Femur (tissue), 1 donor: ENCODE measurements around the gene FBRS.
"Not testable (repeated sequence)": the region's sequence is repeated elsewhere in the genome, so short reads cannot be mapped to it uniquely, and the experiment has no call there.

Source experiments
- DNase-seq: peaks from one replicate; pipeline ENCODE4 v3.0.0-alpha.2; 2017

Gene FBRS

DNA sequence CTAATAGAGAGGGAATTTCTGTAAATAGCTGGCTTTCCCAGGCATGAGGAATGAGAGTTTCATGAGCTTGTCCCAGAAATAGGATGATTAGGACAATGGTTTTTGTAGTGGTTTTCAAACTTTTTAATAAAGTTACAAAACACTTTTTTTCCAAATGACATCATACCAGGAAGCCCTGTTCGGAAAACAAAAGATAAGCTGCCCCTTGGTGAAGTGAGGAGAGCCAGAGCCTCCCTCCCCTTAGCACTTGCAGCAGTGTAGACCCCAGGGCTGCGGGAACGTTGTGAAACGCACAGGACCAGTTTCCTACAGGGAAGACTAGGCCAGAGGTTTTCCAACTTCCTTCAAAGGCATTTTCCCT, 7.6 kb downstream of the FBRS start:
- no peak for DNase-seq

DNA sequence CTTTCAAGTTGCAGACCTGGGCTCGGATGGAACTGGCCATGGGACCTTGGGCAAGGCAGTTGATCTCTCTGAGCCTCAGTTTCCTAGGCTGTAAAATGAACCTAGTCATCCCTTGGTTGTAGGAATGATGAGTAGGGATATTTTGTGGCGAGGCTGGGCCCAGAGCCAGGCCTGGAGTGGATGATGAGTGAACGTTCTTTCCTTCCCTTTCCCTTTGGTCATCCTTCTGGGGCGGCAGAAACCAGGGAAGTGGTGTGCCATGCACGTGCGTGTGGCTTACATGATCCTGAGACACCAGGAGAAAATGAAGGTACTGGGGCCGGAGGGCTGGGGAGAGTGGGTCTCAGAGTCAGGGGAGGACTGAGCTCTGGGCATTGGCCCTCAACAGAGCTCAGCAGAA, 8.4 kb downstream of the FBRS start:
- DNase-seq = no peak

DNA sequence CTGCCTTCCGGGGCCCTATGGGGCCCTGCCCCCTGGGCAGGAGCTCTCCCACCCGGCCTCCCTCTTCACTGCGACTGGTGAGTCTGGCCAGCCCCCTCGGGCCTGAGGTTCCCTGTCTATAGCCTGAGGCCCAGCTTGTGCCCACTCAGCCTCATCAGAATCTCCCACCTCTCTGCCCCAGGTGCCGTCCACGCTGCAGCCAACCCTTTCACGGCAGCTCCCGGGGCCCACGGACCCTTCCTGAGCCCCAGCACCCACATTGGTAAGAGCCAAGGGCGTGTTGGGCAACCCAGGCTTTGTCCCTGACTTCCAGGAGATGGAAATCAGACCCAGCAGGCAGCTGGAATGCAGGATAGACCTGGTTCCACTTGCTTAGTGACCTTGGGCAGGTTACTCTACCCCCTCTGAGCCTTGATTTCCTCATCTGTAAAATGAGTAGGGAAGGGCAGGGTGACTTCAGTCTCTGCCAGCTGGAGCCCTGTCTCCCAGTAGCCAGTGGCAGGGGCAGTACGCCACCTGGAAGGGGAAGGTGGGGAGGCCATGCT, 9.2 kb downstream of the FBRS start:
- no peak for DNase-seq

DNA sequence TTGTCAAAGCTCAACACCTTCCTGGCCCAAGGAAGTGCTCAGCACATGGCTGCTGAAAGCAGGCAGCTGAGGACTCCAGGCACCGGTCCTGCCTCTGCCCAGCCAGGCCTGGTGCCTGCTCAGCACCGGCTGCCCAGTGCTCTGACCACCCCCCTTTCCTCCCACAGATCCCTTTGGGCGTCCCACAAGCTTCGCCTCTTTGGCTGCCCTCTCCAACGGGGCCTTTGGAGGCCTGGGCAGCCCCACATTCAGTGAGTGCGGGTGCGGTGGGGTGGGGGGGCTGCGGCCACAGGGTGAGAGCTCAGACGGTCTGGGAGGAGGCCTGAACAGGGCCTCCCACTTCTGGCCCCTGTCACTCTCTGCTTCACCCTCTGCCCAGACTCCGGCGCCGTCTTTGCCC, 10.2 kb downstream of the FBRS start:
- no peak for DNase-seq

- no peak for DNase-seq
Observed at GRCh38 chr16:30669026-30669902, 11.0 kb downstream of the FBRS start.

DNA sequence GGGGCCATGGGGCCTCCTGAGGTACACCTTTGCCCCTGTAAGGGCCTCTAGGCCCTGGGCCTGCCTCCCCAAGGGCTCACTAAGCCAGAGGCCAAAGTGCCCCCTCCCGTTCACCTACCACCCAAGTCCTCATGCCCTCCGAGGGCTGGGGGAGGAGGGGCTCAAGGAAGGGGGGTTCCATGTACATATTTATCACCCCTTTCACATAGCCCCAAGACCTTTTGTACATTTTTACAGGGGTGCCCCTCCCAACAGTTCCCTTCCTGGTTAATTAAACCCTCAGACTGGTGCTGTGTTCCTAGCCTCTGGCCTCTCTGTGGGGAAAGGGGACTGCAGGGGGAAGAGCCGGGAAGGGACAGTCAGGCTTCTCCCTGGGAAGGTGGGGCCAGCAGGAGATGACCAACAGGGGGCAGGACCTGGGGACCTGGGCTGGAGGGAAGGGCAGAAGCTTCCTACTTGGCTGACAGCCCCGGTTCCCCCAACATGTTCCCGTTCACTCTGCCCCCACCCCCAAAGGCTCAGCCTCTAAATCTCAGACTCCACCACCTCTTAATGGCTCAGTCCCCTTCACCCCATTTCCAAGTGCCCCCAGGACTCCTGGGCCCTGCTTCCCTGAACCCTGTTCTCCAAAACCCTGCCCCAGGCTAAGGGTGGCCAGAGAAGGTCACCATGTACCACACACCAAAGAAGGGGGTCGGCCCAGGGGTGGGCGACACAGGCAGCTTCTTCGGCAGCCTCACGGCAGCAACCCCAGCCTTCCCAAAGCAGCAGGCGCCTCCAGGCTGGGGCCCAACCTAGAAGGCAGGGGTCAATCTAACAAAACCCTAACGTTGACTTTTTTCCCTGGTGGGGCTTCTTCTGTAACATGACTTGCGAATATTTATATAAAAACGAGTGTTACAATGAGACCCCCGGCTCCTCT, 11.9 kb downstream of the FBRS start:
- no peak for DNase-seq

DNA sequence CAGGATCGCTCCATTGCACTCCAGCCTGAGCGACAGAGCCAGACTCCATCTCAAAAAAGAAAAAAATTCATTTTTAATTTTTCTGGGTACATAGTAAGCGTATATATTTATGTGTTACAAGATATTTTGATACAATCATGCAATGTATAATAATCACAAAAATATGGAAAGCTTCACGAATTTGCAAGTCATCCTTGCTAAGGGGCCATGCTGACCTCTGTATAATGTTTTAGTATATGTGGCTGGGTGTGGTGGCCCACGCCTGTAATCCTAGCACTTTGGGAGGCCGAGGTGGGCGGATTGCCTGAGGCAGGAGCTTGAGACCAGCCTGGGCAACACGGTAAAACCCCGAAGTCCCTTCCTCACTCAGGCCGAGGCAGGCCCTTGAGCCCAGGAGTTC, 16.9 kb downstream of the FBRS start:
- no peak for DNase-seq

- DNase-seq = no peak
Observed at GRCh38 chr16:30677931-30678585, 19.8 kb downstream of the FBRS start.

GRCh38 chr16:30678586-30678970, 20.3 kb downstream of the FBRS start:
- no peak for DNase-seq

DNA sequence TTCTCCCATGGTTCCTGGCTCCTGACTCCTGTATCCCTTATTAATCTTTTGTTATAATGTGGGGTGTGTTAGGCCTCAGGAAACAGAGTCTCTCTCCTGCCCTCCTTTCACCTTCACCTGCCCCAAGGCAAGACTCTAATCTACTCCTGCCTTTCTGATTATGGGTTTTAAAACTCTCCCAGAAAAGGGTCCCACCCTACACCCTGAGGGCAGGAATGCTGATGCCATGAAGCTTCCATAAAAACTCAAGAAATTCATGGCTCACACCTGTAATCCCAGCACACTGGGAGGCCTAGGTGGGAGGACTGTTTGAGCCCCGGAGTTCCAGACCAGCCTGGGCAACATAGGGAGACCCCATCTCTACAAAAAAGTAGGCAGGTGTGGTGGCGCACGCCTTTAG, 22.1 kb downstream of the FBRS start:
- no peak for DNase-seq

DNA sequence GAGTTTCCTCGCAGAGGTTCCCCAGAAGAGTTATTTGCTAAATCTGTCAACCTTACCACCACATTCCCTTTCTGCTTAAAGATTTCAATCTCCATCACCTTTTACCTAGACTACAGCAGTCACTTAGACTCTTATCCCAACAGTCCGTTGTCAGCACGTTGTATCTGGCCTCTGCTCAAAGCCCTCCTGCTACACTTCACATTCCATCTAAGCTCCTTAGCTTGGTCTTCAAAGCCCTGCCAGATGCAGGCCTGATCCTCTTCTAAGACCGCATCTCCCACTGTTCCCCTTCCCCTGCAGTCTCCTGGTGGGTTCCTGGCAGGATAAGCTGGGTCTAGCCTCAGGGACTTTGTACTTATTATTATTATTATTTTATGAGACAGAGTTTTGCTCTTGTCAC, 30.5 kb downstream of the FBRS start:
- no peak for DNase-seq

DNA sequence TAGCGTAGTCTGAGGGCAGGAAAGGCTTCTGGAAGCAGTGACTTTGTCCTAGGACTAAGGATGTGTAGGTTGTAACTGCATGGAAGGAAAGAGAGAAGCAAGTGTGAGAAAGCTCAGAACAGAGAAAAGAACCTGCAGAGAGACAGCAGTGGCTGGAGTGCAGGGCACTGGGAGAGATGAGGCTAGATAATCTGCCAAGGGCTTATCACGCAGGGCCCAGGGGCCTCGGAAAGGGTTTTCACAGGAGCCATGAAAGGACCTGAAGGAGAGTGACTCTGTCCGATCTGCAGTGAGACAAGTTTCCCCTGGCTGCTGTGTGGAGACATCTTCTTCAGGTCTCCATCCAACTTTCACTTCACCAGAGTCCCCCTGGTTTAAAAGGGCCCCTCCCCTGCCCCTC, 33.7 kb downstream of the FBRS start:
- DNase-seq = no peak

GRCh38 chr16:30692396-30693064, 34.3 kb downstream of the FBRS start:
- DNase-seq = no peak

DNA sequence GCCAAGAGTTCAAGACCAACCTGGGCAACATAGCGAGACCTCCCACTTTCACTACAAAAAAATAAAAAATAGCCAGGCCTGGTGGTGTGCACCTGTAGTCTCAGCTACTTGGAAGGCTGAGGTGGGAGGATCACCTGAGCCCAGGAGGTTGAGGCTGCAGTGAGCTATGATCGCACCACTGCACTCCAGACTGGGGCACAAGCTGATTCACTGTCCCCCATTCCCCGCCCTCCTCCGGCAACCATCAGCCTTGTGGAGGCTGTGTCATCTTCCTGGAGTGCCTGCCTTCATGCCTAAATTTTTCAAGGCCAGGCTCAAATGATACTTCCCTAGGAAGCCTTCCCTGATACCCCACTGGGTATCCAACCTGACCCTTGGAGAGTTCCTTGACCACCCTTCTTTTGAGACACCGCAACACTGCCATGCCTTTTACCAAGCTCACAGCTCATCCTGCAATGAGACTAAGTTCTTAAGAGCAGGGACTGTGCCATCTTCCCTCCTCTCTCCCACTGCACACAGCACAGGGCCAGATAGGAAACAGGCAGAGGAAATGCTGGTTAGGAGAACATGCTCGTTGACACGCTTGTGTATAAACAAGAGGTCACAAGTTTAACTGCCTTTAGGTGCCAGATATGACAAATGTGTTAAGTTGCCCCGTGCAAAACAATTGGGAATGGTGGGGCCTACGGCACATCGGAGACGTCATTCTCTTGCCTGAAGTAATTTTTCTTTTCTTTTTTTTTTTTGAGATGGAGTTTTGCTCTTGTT, 36.9 kb downstream of the FBRS start:
- no peak for DNase-seq

- DNase-seq = not testable (repeated sequence)
Observed at GRCh38 chr16:30696646-30697045, 38.4 kb downstream of the FBRS start.

- no peak for DNase-seq
Observed at GRCh38 chr16:30697264-30698138, 39.3 kb downstream of the FBRS start.

- peak; percentile 99 for DNase-seq
Observed at GRCh38 chr16:30698139-30698815, 40.0 kb downstream of the FBRS start.

GRCh38 chr16:30698816-30699614, 40.8 kb downstream of the FBRS start, which contains the start of gene SRCAP:
Gene SRCAP (plus strand): TSS chr16:30699171. CDS start chr16:30700825, 1,654 bp downstream.
- DNase-seq = peak; percentile 90

DNA sequence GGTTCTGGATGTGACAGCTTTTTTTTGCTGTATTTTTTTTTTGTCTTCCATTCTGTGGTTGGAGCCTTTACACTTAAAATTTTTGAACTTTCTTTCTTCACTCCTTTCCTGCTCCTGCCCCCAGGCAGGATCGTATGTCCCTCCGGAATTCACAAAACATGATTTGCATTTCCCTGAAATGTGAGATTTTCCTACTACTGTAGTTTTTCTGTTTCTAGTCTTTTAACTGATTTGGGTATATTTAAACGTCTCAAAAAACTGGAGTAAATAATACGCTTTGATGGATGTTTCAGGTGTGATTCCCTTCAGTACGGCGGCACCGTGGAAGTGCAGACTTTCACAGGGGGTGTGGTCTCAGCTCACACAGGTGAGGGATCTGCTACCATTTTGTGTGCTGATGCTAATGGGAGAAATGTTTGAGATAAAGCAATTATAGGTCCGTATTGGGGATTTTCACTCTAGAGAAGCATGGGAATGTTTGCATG, 41.4 kb downstream of the FBRS start:
- DNase-seq = no peak
